ENCODE results near the gene ELAVL3. TPM values are rescaled to one million over a fixed set of nuclear protein-coding genes. Genes with fewer than 3 reads are reported as not detected.
"Not testable (repeated sequence)": the region's sequence is repeated elsewhere in the genome, so short reads cannot be mapped to it uniquely, and the experiment has no call there.

Gene ELAVL3
- total RNA-seq, 1 experiment from 2014 or later: not detected

DNA sequence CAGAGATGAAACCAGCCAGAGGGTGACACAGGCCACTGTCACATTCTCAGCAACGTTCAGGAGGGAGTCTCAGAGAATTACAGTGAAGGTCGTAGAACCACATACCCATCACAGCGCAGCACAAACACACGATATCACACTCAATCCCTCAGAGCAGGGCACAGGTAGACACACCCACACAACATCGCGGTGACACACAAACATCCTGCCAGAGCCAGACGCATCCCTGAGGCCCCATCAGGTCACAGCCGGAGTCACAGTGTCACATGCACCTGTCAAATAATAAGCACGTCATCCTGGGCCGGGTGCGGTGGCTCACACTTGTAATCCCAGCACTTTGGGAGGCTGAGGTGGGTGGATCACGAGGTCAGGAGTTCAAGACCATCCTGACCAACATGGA lies 17.5 kb downstream of the ELAVL3 start:
- BruUV-seq (replicated peaks): no TSS peak
- H3K9me3 Mint-ChIP-seq (ENCODE audit: unreplicated experiment): no peaks in the 10 kb centered on the region
- no peaks in the 10 kb centered on the region for H3K36me3 Mint-ChIP-seq (ENCODE audit: insufficient read depth, unreplicated experiment)
- TF ChIP-seq CTCF (IDR thresholded peaks at IDR 0.05; ENCODE audit: unreplicated experiment): no peak
- POLR2A ChIA-PET: no interaction called here
- H3K4me3 Mint-ChIP-seq (ENCODE audit: unreplicated experiment): no peak overlapping the region
- intact Hi-C loops (cut with micrococcal nuclease): no loop called here
- no peaks in the 10 kb centered on the region for H3K4me1 Mint-ChIP-seq (ENCODE audit: insufficient read depth, unreplicated experiment)
- no peak for DNase-seq (ENCODE audit: unreplicated experiment)
- peaks cover 14% of the 10 kb centered on the region for H3K27me3 Mint-ChIP-seq (ENCODE audit: insufficient read depth, unreplicated experiment)
- H3K27ac Mint-ChIP-seq (ENCODE audit: low read depth, unreplicated experiment): no peak overlapping the region
- CTCF ChIA-PET: interaction anchor here (0.7 kb wide), 2 partner anchors 66 to 76 kb away, joined by 3 read pairs; no protein-coding TSS in a partner anchor

- intact Hi-C loops (cut with micrococcal nuclease): no loop called here
- H3K4me1 Mint-ChIP-seq (ENCODE audit: insufficient read depth, unreplicated experiment): no peaks in the 10 kb centered on the region
- TF ChIP-seq CTCF (IDR thresholded peaks at IDR 0.05; ENCODE audit: unreplicated experiment): no peak
- peaks cover 14% of the 10 kb centered on the region for H3K27me3 Mint-ChIP-seq (ENCODE audit: insufficient read depth, unreplicated experiment)
- no peak overlapping the region for H3K27ac Mint-ChIP-seq (ENCODE audit: low read depth, unreplicated experiment)
- H3K4me3 Mint-ChIP-seq (ENCODE audit: unreplicated experiment): no peak overlapping the region
- H3K9me3 Mint-ChIP-seq (ENCODE audit: unreplicated experiment): no peaks in the 10 kb centered on the region
- no peak for DNase-seq (ENCODE audit: unreplicated experiment)
- H3K36me3 Mint-ChIP-seq (ENCODE audit: insufficient read depth, unreplicated experiment): no peaks in the 10 kb centered on the region
- ChIA-PET CTCF (interaction anchor here (0.7 kb wide), 1 partner anchor 267 kb away, joined by 3 read pairs; no protein-coding TSS in a partner anchor), POLR2A (no interaction called here)
- BruUV-seq (replicated peaks): no TSS peak
These were observed 19.4 kb downstream of the ELAVL3 start for GRCh38 chr19:11461453-11461852.

DNA sequence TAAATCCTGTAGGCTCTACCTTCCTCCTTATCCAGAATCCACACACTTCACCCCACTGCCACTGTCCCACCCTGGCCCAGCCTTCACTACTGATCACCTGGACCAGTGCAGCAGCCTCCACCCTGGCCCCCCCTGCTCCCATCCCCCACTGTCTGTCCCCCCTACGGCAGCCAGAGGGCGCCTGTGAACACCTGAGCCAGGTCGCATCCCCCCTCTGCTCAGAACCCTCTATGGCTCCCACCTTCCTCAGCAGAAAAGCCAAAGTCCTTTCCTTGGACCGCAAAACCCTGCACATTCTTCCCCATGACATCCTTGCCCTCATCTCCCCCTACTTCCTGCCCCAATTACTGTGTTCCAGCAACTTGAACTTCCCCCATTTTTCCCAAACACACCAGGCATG lies 20.6 kb downstream of the ELAVL3 start:
- DNase-seq (ENCODE audit: unreplicated experiment): no peak
- CTCF ChIA-PET: no interaction called here
- Mint-ChIP-seq H3K9me3 (ENCODE audit: unreplicated experiment) (no peaks in the 10 kb centered on the region), H3K4me3 (ENCODE audit: unreplicated experiment) (no peak overlapping the region), H3K4me1 (ENCODE audit: insufficient read depth, unreplicated experiment) (no peaks in the 10 kb centered on the region), H3K27me3 (ENCODE audit: insufficient read depth, unreplicated experiment) (peaks cover 14% of the 10 kb centered on the region), H3K36me3 (ENCODE audit: insufficient read depth, unreplicated experiment) (no peaks in the 10 kb centered on the region), H3K27ac (ENCODE audit: low read depth, unreplicated experiment) (no peak overlapping the region)
- POLR2A ChIA-PET: no interaction called here
- TF ChIP-seq CTCF (IDR thresholded peaks at IDR 0.05; ENCODE audit: unreplicated experiment): no peak
- intact Hi-C loops (cut with micrococcal nuclease): no loop called here
- BruUV-seq (replicated peaks): no TSS peak

GRCh38 chr19:11458912-11459311 lies 21.9 kb downstream of the ELAVL3 start:
- POLR2A ChIA-PET; DNase-seq (ENCODE audit: unreplicated experiment); intact Hi-C loops (cut with micrococcal nuclease): not testable (repeated sequence)

More at GRCh38 chr19:11458912-11459311, 21.9 kb downstream of the ELAVL3 start:
- H3K36me3 Mint-ChIP-seq (ENCODE audit: insufficient read depth, unreplicated experiment); H3K27ac Mint-ChIP-seq (ENCODE audit: low read depth, unreplicated experiment); BruUV-seq (replicated peaks); H3K9me3 Mint-ChIP-seq (ENCODE audit: unreplicated experiment); H3K4me1 Mint-ChIP-seq (ENCODE audit: insufficient read depth, unreplicated experiment); CTCF ChIA-PET; H3K4me3 Mint-ChIP-seq (ENCODE audit: unreplicated experiment): not testable (repeated sequence)
- peaks cover 14% of the 10 kb centered on the region for H3K27me3 Mint-ChIP-seq (ENCODE audit: insufficient read depth, unreplicated experiment)

All from MCF 10A (cell line).